Adrenal gland (tissue), 12 donors: ENCODE data around the gene CPN2. TPM values are rescaled to one million over a fixed set of nuclear protein-coding genes. Genes with fewer than 3 reads are reported as not detected.

Experiments
- DNase-seq, 7 donors: peaks; one replicate each; pipeline ENCODE4 v3.0.0-alpha.2; 2019 to 2020
- H3K27ac ChIP-seq, 5 donors: fragments of 200-600 bp; sonication (generic) in 4 of 5; 1 replicate in 3 of 5; 2 replicates in 2 of 5; pipeline versions ENCODE4 v1.5.1 to v1.8.0; 2016 to 2020; ENCODE audit warnings: mild to moderate bottlenecking in 1 of 5
- H3K27me3 ChIP-seq: fragments of 200-600 bp; 2 replicates; pipeline ENCODE4 v1.8.0; 2021
- H3K36me3 ChIP-seq, 2 donors: fragments of 200-600 bp; replicated peaks in 1 of 2; 1 replicate in 1 of 2; 2 replicates in 1 of 2; pipeline versions ENCODE4 v1.5.1 to v1.8.0; 2018 to 2022
- H3K4me1 ChIP-seq, 2 donors: fragments of 200-600 bp; replicated peaks in 1 of 2; 1 replicate in 1 of 2; 2 replicates in 1 of 2; pipeline versions ENCODE4 v1.5.1 to v1.8.0; 2018 to 2021
- H3K4me3 ChIP-seq, 4 donors: fragments of 200-600 bp; sonication (generic) in 3 of 4; one replicate each; pipeline ENCODE4 v1.5.1; 2016 to 2018
- H3K9me3 ChIP-seq, 3 donors: fragments of 200-600 bp; sonication (generic) in 1 of 3; replicated peaks in 1 of 3; 1 replicate in 2 of 3; 2 replicates in 1 of 3; pipeline versions ENCODE4 v1.5.1 to v1.8.0; 2016 to 2021
- POLR2A ChIP-seq, 2 donors: fragments of 450-650 bp; IDR thresholded peaks; one replicate each; pipeline ENCODE4 v1.6.1; 2017; ENCODE audit warnings: antibody characterized with exemption in 2 of 2, mild to moderate bottlenecking in 2 of 2, moderate library complexity in 1 of 2
- WGBS, 4 donors: extraction: QIAGEN DNeasy Blood & Tissue Kit in 2 of 4; methylation state at CpG; one replicate each; pipeline versions ENCODE4 v1.1.5 to v1.1.7; 2013 to 2017; 5-methylcytosine and 5-hydroxymethylcytosine counted together
- intact Hi-C, 2 donors: fragments of 100-400 bp; cut with DNase I; formaldehyde crosslinking; loops; one replicate each; pipeline versions ENCODE4 v1.14.1 to v1.15.0; 2022 to 2023
- polyA plus RNA-seq, 3 donors: library from polyadenylated mRNA; stranded (reverse); fragments of 200-250 nt in 2 of 3; fragments of 350-450 nt in 1 of 3; fragmentation: Illumina TruSeq in 1 of 3; extraction: RNeasy Lipid Tissue Mini Kit (QIAGEN cat#74804) in 1 of 3; gene quantifications; one replicate each; pipeline ENCODE4 v1.2.3, GENCODE V29; 2013 to 2014
- total RNA-seq, 9 donors: library from RNA; depleted of rRNA in 4 of 9; stranded (reverse); fragments of >200 nt in 4 of 9; fragments of 120-200 nt in 1 of 9; fragmentation: NEBNext Ultra II Directional in 1 of 9; extraction: Animal tissue kit (Norgen Biotek cat#: 25700) in 1 of 9; gene quantifications; one replicate each; pipeline versions ENCODE4 v1.1.0 to v1.2.4, GENCODE V29; 2013 to 2023
- TF ChIP-seq, protein P1 (sequence below), 6 experiments: fragments of 450-650 bp in 4 of 6; fragments of 200-600 bp in 2 of 6; sonication (generic) in 1 of 6; IDR thresholded peaks; 1 replicate in 5 of 6; 2 replicates in 1 of 6; pipeline versions ENCODE4 v1.5.1 to v1.8.0; 2016 to 2021; ENCODE audit warnings: antibody characterized with exemption in 6 of 6, mild to moderate bottlenecking in 2 of 6, moderate library complexity in 1 of 6
- donor health status: healthy with polysubstance abuse.
- donor health status: Bipolar disorder and iron deficiency.
- donor health status: DM: yes; HTN: yes; CAD: no.
- donor health status: DM: no; HTN: no; CAD: no.
- donor health status: DM: no; HTN: no; CAD: no.
- donor health status: DM: yes; HTN: yes; CAD: no.

CPN2 gene
- total and polyA plus RNA-seq, 12 donors = 0.32 to 14.3 (median 3.1) TPM

- Histone ChIP-seq H3K27ac (no peak overlapping the region), H3K27me3 (no peaks in the 10 kb centered on the region), H3K36me3 (no peaks in the 10 kb centered on the region), H3K4me1 (peaks cover 17 to 25% of the 10 kb centered on the region in 2 donors), H3K9me3 (no peaks in the 10 kb centered on the region), H3K4me3 (no peak overlapping the region)
- DNase-seq = peak in 1 of 7 donors; percentile 13
- TF ChIP-seq, protein P1, sequence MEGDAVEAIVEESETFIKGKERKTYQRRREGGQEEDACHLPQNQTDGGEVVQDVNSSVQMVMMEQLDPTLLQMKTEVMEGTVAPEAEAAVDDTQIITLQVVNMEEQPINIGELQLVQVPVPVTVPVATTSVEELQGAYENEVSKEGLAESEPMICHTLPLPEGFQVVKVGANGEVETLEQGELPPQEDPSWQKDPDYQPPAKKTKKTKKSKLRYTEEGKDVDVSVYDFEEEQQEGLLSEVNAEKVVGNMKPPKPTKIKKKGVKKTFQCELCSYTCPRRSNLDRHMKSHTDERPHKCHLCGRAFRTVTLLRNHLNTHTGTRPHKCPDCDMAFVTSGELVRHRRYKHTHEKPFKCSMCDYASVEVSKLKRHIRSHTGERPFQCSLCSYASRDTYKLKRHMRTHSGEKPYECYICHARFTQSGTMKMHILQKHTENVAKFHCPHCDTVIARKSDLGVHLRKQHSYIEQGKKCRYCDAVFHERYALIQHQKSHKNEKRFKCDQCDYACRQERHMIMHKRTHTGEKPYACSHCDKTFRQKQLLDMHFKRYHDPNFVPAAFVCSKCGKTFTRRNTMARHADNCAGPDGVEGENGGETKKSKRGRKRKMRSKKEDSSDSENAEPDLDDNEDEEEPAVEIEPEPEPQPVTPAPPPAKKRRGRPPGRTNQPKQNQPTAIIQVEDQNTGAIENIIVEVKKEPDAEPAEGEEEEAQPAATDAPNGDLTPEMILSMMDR (IDR thresholded peaks at IDR 0.05) = no peak
- TF ChIP-seq POLR2A (IDR thresholded peaks at IDR 0.05) = no peak
- intact Hi-C loops = no loop called here
- 90 to 92% (median 92%) methylated on average over 10 to 11 of the region's 11 CpGs for WGBS, 4 donors
Measured at GRCh38 chr3:194305356-194306108, 45.6 kb downstream of the CPN2 start.

GRCh38 chr3:194304186-194304917, 46.8 kb downstream of the CPN2 start:
- H3K4me1 ChIP-seq = peaks cover 16 to 21% of the 10 kb centered on the region in 2 donors
- peak in 1 of 7 donors; percentile 15 for DNase-seq
- 91 to 94% (median 92%) methylated on average over 17 of the region's 17 CpGs for WGBS, 4 donors
- no peaks in the 10 kb centered on the region for H3K27me3 ChIP-seq
- H3K9me3 ChIP-seq = no peaks in the 10 kb centered on the region
- no peak overlapping the region for H3K4me3 ChIP-seq
- TF ChIP-seq POLR2A (IDR thresholded peaks at IDR 0.05) = no peak
- TF ChIP-seq, protein P1 (IDR thresholded peaks at IDR 0.05) = no peak
- no peak overlapping the region for H3K27ac ChIP-seq
- intact Hi-C loops = no loop called here
- H3K36me3 ChIP-seq = no peaks in the 10 kb centered on the region

GRCh38 chr3:194303749-194304148, 47.4 kb downstream of the CPN2 start:
- WGBS, 4 donors = 70 to 86% (median 81%) methylated on average over 1 of the region's 1 CpG
- Histone ChIP-seq H3K4me1 (peaks cover 10 to 15% of the 10 kb centered on the region in 2 donors), H3K27ac (no peak overlapping the region), H3K4me3 (no peak overlapping the region), H3K9me3 (no peaks in the 10 kb centered on the region), H3K36me3 (no peaks in the 10 kb centered on the region), H3K27me3 (no peaks in the 10 kb centered on the region)
- no peak for DNase-seq
- intact Hi-C loops = no loop called here
- TF ChIP-seq, protein P1 (IDR thresholded peaks at IDR 0.05) = no peak
- TF ChIP-seq POLR2A (IDR thresholded peaks at IDR 0.05) = no peak

DNA sequence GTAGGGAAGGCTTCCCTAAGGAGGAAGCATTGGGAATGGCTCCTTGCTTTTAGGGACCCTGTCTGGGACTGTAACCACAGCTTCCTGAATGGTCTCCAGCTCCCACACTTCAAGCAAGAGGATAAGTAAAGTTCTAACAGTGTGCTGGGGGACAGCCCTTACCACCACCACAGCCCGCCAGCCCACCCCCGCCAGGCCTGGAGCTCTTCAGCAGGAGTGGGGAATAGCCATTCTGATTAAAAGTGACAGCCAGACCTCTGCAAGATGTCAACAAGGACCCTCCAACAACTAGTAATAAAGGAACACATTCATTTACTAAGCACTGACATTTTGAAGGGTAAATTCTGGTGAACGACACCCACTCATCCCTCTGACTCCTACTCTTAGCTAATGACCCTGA, 49.4 kb downstream of the CPN2 start:
- Histone ChIP-seq H3K27me3 (no peaks in the 10 kb centered on the region), H3K4me1 (peaks cover 9 to 19% of the 10 kb centered on the region in 2 donors), H3K9me3 (no peaks in the 10 kb centered on the region), H3K36me3 (no peaks in the 10 kb centered on the region), H3K27ac (peak overlapping the region in 2 of 5 donors; percentile 7 to 71), H3K4me3 (no peak overlapping the region)
- intact Hi-C loops = no loop called here
- TF ChIP-seq, protein P1 (IDR thresholded peaks at IDR 0.05) = no peak
- no peak for TF ChIP-seq POLR2A (IDR thresholded peaks at IDR 0.05)
- 82 to 91% (median 86%) methylated on average over 3 of the region's 3 CpGs for WGBS, 4 donors
- DNase-seq = peak in 2 of 7 donors; percentile 8 to 19
